AG04449 (cell line): ENCODE measurements around the gene DIP2B.

Experiments
- CTCF ChIA-PET: fragments of 350-600 bp; formaldehyde crosslinking; extraction: SDS; loops from one replicate; lab custom pipeline; 2021; ENCODE audit warnings: antibody characterized with exemption; lab: Yijun Ruan, JAX
- POLR2A ChIA-PET: fragments of 400-600, 350-600 bp; formaldehyde crosslinking; extraction: SDS; loops from one replicate; lab custom pipeline; 2020; ENCODE audit warnings: antibody characterized with exemption, inconsistent platforms; lab: Yijun Ruan, JAX
- DNase-seq: peaks from one replicate; pipeline ENCODE4 v3.0.0-alpha.2; 2010; ENCODE audit warnings: low read depth, low spot score
- H3K4me3 ChIP-seq: 2 replicates; pipeline ENCODE4 v1.5.1; 2011; ENCODE audit warnings: low read depth, mild to moderate bottlenecking, control low read depth, low read length
- TF ChIP-seq, protein P1 (sequence below): IDR thresholded peaks from one replicate; pipeline ENCODE4 v1.5.1; 2011; ENCODE audit warnings: mild to moderate bottlenecking, moderate library complexity, low read length, control low read depth, inconsistent platforms; ENCODE audit not compliant: insufficient read depth; ENCODE audit errors: missing control alignments

The DIP2B gene

DNA sequence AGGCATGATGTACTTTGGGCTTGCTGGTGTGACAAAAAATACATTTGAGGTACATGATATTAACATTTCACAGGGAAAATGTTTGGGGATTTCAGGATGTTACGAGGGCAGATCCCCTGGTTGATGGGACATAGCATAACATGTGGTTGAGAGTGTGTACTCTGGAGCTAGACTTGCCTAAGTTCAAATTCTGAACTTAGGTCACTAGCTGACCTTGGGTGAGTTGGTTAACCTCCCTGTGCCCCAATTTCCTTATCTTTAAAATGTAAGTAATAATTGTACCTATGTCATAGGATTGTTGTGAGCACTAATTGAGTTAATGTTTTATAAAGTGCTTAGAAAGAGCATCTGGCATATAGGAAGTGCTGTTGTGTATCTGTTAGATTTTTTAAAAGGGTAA is 194.4 kb downstream of the DIP2B start:
- ChIA-PET CTCF (interaction anchor here (1.2 to 7.6 kb wide), 2 partner anchors 194 to 615 kb away, joined by 3 to 41 read pairs; partner anchors contain the start of gene DIP2B), POLR2A (interaction anchor here (0.6 kb wide), 1 partner anchor 10 kb away, joined by 3 read pairs; no protein-coding TSS in a partner anchor)
- no peak for DNase-seq
- no peak overlapping the region for H3K4me3 ChIP-seq
- TF ChIP-seq, protein P1, sequence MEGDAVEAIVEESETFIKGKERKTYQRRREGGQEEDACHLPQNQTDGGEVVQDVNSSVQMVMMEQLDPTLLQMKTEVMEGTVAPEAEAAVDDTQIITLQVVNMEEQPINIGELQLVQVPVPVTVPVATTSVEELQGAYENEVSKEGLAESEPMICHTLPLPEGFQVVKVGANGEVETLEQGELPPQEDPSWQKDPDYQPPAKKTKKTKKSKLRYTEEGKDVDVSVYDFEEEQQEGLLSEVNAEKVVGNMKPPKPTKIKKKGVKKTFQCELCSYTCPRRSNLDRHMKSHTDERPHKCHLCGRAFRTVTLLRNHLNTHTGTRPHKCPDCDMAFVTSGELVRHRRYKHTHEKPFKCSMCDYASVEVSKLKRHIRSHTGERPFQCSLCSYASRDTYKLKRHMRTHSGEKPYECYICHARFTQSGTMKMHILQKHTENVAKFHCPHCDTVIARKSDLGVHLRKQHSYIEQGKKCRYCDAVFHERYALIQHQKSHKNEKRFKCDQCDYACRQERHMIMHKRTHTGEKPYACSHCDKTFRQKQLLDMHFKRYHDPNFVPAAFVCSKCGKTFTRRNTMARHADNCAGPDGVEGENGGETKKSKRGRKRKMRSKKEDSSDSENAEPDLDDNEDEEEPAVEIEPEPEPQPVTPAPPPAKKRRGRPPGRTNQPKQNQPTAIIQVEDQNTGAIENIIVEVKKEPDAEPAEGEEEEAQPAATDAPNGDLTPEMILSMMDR = no peak

DNA sequence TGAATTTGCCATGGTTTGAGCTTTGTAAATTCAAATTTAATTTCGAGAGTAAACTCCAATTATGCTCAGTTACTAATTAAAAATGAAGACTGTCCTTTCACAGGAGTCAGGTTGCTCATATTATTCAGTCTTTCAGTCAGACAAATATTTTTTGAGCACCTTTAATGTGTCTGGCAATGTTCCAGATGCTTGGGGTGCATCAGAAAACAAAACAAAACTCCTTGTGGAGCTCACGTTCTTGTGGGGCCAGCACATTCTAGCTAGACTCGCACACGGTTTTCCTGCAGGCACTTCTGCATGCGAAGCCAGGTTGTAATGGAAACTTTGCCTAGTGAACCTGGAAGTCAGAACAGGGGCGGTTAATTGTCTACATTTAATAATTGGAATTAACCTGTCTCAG is 195.2 kb downstream of the DIP2B start:
- ChIA-PET POLR2A (interaction anchor here (0.7 kb wide), 1 partner anchor 629 kb away, joined by 3 read pairs; no protein-coding TSS in a partner anchor), CTCF (interaction anchor here (1.0 to 1.4 kb wide), 3 partner anchors 12 to 616 kb away, joined by 3 to 6 read pairs (median 3); partner anchors contain the start of gene DIP2B)
- no peak for DNase-seq
- TF ChIP-seq, protein P1 = no peak
- H3K4me3 ChIP-seq = no peak overlapping the region

DNA sequence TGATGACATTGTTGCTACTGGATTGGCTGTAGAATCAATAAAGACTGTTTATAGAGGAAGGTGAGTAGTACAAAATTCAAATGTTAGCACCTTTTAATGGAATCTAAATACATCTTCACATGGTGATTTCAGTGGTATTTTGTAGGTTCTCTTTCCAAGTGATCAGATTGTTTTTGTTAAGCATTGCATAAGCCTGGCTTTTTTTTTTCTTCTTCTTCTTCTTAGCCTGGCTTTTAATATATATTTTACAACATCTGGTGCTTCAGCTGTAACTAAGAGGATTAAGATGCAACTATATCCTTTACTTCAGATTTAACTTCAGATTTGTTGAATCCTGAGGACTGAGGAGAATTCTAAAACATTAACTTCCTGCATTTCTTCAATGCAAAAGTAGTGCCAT is 201.8 kb downstream of the DIP2B start:
- DNase-seq = no peak
- CTCF ChIA-PET = interaction anchor here (1.6 to 2.2 kb wide), 2 partner anchors 13 to 202 kb away, joined by 3 to 8 read pairs; partner anchors contain the start of gene DIP2B
- POLR2A ChIA-PET = no interaction called here
- H3K4me3 ChIP-seq = no peak overlapping the region
- TF ChIP-seq, protein P1 = no peak

DNA sequence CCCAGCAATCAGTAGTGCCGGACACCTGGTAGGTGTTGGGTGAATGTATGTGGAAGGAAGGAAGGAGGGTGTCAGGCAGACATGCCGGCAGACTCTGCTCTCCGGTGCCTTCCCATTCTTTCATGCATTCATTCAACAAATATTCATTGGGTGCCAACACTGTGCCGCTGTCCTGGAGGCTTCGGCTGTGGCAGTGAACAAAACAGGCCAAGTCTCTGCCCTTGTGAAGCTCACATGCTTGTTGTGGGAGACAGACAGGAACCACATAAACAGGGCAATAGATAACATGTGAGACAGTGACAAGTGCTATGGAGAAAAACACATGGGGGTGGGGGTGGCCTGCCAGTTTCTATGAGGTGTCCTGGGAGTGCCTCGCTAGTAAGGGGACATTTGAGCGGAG is 202.6 kb downstream of the DIP2B start:
- no peak for DNase-seq
- no peak overlapping the region for H3K4me3 ChIP-seq
- ChIA-PET CTCF (interaction anchor here (1.6 kb wide), 1 partner anchor 13 kb away, joined by 3 read pairs; no protein-coding TSS in a partner anchor), POLR2A (no interaction called here)
- TF ChIP-seq, protein P1 = no peak

DNA sequence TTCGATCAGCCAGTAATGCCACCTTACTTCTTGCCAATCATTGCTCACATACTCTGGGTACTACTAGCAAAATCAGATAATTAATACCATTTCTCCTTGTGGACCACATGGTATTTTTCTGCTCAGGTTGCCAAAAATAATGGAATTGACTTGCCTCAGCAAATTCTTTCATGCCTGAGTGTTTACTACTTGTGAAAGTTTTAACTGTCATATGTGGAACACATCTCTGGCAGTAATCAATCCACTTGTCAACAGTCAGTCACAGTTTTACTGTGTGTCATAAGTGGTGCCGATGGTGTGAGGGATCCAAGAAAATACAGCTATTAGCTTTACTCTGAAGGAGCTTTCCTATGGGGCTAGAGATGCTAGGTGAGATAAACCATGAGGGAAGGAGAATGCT is 203.8 kb downstream of the DIP2B start:
- POLR2A ChIA-PET = interaction anchor here (0.6 kb wide), 1 partner anchor 10 kb away, joined by 3 read pairs; no protein-coding TSS in a partner anchor
- CTCF ChIA-PET = interaction anchor here (1.6 kb wide), 1 partner anchor 11 kb away, joined by 3 read pairs; no protein-coding TSS in a partner anchor
- no peak for DNase-seq
- no peak overlapping the region for H3K4me3 ChIP-seq
- TF ChIP-seq, protein P1 = no peak

DNA sequence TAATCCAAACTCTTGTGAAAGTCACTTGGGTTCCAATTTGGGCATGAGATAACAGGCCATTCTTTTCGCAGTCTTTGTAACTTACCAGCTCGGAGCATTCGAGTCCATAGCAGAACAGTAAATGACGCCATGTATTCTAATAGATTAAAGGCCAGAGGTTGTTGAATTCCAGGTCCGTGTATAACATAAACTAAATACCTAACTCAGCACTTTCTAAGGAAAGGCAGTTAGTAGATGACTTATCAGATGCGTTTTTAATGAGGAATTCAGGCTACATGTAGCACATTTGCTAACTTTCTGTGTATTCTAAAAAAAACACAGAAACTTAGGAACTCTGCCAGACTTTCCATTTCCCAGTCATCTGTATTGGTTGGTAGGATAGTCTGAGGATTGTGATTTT is 206.3 kb downstream of the DIP2B start:
- ChIA-PET CTCF (no interaction called here), POLR2A (no interaction called here)

More for the DNA sequence above, 206.3 kb downstream of the DIP2B start:
- no peak overlapping the region for H3K4me3 ChIP-seq
- DNase-seq = no peak
- TF ChIP-seq, protein P1 = no peak
